Measurements from ENCODE around the gene RIPOR1.

RIPOR1 gene

DNA sequence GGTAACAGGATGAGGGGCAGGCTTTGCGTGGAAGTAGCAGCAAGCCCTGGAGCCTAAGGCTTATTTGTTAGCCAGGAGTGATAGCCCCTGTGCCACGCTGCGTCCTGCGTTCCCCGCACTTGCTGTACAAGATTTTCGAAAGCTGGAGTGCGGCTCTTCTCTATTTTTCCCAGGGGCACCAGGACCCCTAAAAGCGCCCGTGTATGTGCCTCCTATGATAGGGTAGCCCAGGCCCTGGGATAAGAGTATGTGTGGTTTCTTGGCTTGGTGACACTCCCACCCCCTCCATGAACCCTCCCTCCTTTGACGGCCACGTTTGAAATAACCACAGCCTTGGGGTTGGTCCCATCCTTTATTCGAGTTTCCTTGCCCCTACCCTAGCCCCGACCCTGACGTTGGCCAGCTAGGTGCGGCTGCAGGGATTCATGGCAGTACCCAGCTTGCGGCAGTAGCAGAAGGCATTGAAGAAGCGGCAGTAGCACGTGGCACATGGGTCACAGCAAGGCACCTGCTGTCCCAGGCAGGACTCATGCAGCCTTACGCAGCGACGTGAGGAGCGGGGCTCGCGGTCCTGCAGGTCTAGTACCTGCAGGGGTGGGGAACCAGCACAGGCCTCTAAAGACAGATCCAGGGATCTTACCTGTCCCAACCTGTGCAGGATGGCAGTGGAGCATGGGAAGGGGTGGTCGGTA is 46.2 kb upstream of the RIPOR1 start:
- H3K79me2 ChIP-seq (ENCODE audit: insufficient read depth, low read length) = peaks cover 28% of the 10 kb centered on the region
- H3K9me3 ChIP-seq (ENCODE audit: low read length) = no peaks in the 10 kb centered on the region
- H3K9me2 ChIP-seq (ENCODE audit: low read depth, low read length) = no peaks in the 10 kb centered on the region
- H3K27me3 ChIP-seq (ENCODE audit: insufficient read depth, low read length) = no peaks in the 10 kb centered on the region
- peak overlapping the region; percentile 93 for H3K4me2 ChIP-seq (ENCODE audit: low read length)
- peak overlapping the region; percentile 92 for H3K9ac ChIP-seq (ENCODE audit: low read length)
- TF ChIP-seq EZH2 (IDR thresholded peaks at IDR 0.05; ENCODE audit: borderline replicate concordance, low read length) (no peak), CTCF (IDR thresholded peaks at IDR 0.05; ENCODE audit: low read length) (no peak)
- H3K36me3 ChIP-seq (ENCODE audit: insufficient read depth, low read length) = peaks cover 28% of the 10 kb centered on the region; the same call in 1 of the 2 replicates
- peaks cover 29% of the 10 kb centered on the region for H3K4me1 ChIP-seq (ENCODE audit: insufficient read depth, low read length, severe bottlenecking)
- H2AFZ ChIP-seq (ENCODE audit: low read length) = no peak overlapping the region
- peak overlapping the region; percentile 91 for H3K4me3 ChIP-seq (ENCODE audit: low read depth, low read length, poor library complexity, severe bottlenecking)
- H3K27ac ChIP-seq (ENCODE audit: low read depth, low read length, poor library complexity, severe bottlenecking) = peak overlapping the region; percentile 83
- peaks cover 4% of the 10 kb centered on the region; the same call in 1 of the 2 replicates for H3F3A ChIP-seq (ENCODE audit: insufficient read depth, low read length)
- no peaks in the 10 kb centered on the region for H4K20me1 ChIP-seq (ENCODE audit: insufficient read depth, low read length)

DNA sequence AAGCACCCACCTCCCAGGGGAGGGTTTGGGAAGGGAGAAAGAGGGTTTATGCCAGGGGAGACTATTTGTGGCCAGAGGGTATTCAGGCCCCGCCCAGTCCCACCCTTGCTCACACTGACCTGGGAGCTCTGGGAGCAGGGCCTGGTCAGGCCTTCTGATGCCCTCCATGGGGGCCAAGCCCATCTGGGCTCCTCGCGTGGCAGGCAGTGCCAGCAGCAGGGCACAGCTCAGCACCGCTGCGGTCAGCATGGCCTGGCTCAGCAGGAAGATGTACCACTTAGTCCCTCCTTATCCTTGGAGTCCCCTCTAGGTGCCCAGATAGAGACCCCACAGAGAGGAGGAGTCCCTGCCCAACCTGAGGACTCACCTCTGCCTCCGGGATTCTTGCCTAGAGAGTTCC is 45.5 kb upstream of the RIPOR1 start, which contains the start of gene AGRP:
Gene AGRP, minus strand, starts transcription at position 398 of the 400 bp plus-strand sequence. Its CDS starts 149 bp downstream, at position 249.
- TF ChIP-seq EZH2 (IDR thresholded peaks at IDR 0.05; ENCODE audit: borderline replicate concordance, low read length) (no peak), CTCF (IDR thresholded peaks at IDR 0.05; ENCODE audit: low read length) (no peak)
- H3K9me3 ChIP-seq (ENCODE audit: low read length) = no peaks in the 10 kb centered on the region
- peak within 1 kb of the TSS; percentile 93 for H3K4me2 ChIP-seq (ENCODE audit: low read length)
- no peak within 1 kb of the TSS for H2AFZ ChIP-seq (ENCODE audit: low read length)
- H4K20me1 ChIP-seq (ENCODE audit: insufficient read depth, low read length) = no peaks in the 10 kb centered on the region
- peaks cover 5% of the 10 kb centered on the region; the same call in 1 of the 2 replicates for H3F3A ChIP-seq (ENCODE audit: insufficient read depth, low read length)
- peak within 1 kb of the TSS; percentile 92 for H3K9ac ChIP-seq (ENCODE audit: low read length)
- peak within 1 kb of the TSS; percentile 91 for H3K4me3 ChIP-seq (ENCODE audit: low read depth, low read length, poor library complexity, severe bottlenecking)
- H3K36me3 ChIP-seq (ENCODE audit: insufficient read depth, low read length) = peaks cover 25% of the 10 kb centered on the region; the same call in 1 of the 2 replicates
- no peaks in the 10 kb centered on the region for H3K9me2 ChIP-seq (ENCODE audit: low read depth, low read length)
- peaks cover 32% of the 10 kb centered on the region for H3K4me1 ChIP-seq (ENCODE audit: insufficient read depth, low read length, severe bottlenecking)
- peak within 1 kb of the TSS; percentile 83 for H3K27ac ChIP-seq (ENCODE audit: low read depth, low read length, poor library complexity, severe bottlenecking)
- no peaks in the 10 kb centered on the region for H3K27me3 ChIP-seq (ENCODE audit: insufficient read depth, low read length)
- H3K79me2 ChIP-seq (ENCODE audit: insufficient read depth, low read length) = peaks cover 21% of the 10 kb centered on the region

- no peak overlapping the region for H3K4me3 ChIP-seq (ENCODE audit: low read depth, low read length, poor library complexity, severe bottlenecking)
- H3K9me3 ChIP-seq (ENCODE audit: low read length) = no peaks in the 10 kb centered on the region
- H3K27ac ChIP-seq (ENCODE audit: low read depth, low read length, poor library complexity, severe bottlenecking) = no peak overlapping the region
- H3K4me2 ChIP-seq (ENCODE audit: low read length) = no peak overlapping the region
- peaks cover 18% of the 10 kb centered on the region for H3K79me2 ChIP-seq (ENCODE audit: insufficient read depth, low read length)
- no peak overlapping the region for H2AFZ ChIP-seq (ENCODE audit: low read length)
- no peak overlapping the region for H3K9ac ChIP-seq (ENCODE audit: low read length)
- peaks cover 25% of the 10 kb centered on the region; the same call in 1 of the 2 replicates for H3K36me3 ChIP-seq (ENCODE audit: insufficient read depth, low read length)
- H3K9me2 ChIP-seq (ENCODE audit: low read depth, low read length) = no peaks in the 10 kb centered on the region
- peaks cover 37% of the 10 kb centered on the region for H3K4me1 ChIP-seq (ENCODE audit: insufficient read depth, low read length, severe bottlenecking)
- peaks cover 5% of the 10 kb centered on the region; the same call in 1 of the 2 replicates for H3F3A ChIP-seq (ENCODE audit: insufficient read depth, low read length)
- TF ChIP-seq EZH2 (IDR thresholded peaks at IDR 0.05; ENCODE audit: borderline replicate concordance, low read length) (no peak), CTCF (IDR thresholded peaks at IDR 0.05; ENCODE audit: low read length) (no peak)
- no peaks in the 10 kb centered on the region for H3K27me3 ChIP-seq (ENCODE audit: insufficient read depth, low read length)
- no peaks in the 10 kb centered on the region for H4K20me1 ChIP-seq (ENCODE audit: insufficient read depth, low read length)
Measured at GRCh38 chr16:67483731-67484525, 44.7 kb upstream of the RIPOR1 start.
